SHP77 (cell line): Measurements from ENCODE around the gene GBA2.

Experiments
- DNase-seq, 2 experiments: peaks; one replicate each; lab custom pipeline; 2025; lab: John Stamatoyannopoulos, UW

The GBA2 gene

DNA sequence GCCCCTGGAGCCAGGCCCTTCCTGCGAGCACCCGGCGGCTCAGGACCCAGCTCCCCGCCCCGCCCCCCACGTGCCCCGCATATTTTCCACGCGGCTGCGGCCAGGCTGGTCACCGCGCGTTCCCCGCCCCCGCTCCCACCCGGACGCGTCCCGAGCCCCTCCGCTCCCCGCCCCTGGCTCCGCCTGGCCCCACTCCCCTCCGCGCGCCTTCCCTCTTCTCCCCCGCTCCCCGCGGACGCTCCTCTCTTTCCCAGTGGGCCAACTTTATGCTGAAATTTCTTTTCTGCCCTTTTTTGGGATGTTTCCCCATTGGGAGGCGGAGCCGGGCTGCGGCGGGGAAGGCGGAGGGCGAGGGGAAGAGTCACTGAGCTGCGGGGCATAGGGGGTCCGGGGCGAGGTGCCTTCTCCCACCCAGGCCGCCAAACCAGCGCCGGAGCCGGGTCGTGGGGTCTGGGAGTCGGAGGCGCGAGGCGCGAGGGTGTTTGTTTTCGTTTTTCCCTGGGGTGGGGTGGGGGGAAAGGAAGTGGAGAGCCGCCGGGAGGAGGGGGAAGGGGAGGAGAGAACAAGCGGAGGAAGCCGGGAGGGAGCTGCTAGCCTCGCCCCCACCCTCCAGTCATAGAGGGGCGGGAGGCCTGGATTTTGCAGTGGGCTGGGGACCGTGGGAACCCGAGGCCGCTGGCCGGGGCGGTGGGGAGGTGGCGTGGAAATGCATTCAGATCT, 58.3 kb downstream of the GBA2 start:
- peak in 1 of 2 experiments; percentile 6 for DNase-seq

DNA sequence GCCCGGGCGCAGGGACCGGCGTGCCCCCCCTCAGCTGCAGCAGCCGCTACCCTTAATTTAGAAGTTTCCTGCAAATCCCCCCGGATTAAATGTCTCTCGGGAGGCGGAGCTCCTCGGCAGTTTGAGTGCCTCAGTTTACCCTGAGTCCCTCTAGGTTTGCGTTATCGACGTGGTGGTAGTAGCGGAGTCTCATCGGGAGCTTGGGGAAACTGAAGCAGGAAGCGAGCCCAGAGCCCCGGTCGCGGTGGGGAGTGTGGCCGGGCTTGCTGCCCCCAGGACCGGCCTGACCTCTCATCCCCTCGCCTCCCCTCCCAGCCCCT, 58.8 kb downstream of the GBA2 start:
- no peak for DNase-seq

DNA sequence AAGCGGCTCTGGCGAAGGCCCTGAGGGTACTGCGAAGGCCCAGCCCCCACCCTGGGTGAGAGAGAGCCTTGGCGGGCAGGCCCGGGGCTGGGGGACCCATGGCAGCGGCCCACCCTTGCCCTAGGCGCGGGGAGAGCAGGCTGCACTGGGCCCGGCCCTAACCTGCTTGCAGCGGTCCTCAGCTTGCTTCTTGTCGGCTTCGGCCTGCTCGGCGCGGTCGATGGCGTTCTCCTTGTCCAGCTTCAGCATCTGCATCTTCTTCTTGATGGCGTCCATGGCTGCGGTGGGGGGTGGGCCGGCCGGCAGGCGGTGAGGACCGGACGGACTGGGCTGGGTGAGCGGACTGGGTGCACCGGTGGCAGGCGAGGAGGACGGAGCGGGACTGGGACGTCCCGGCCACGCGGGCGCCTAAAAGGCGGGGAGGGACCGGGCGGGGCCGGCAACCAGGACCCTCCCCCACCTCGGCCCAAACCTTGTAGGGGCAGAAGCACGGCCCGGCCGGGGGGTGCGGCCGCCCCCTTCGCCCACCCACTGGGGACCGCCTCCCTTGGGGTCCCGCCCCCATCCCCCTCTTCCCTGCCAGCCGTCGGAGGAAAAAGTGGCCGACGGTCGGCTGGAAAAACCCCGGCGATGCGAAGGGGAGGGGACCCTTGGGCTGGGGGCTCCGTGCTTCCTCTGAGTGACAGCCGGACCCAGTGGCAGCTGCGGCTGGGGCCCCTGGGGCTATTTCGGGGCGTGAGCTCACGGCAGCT, 59.3 kb downstream of the GBA2 start, which contains the start of gene TPM2:
Gene TPM2 (minus strand): TSS at position 384 of the 752 bp plus-strand sequence. CDS start 108 bp downstream, at position 276.
- DNase-seq: no peak

DNA sequence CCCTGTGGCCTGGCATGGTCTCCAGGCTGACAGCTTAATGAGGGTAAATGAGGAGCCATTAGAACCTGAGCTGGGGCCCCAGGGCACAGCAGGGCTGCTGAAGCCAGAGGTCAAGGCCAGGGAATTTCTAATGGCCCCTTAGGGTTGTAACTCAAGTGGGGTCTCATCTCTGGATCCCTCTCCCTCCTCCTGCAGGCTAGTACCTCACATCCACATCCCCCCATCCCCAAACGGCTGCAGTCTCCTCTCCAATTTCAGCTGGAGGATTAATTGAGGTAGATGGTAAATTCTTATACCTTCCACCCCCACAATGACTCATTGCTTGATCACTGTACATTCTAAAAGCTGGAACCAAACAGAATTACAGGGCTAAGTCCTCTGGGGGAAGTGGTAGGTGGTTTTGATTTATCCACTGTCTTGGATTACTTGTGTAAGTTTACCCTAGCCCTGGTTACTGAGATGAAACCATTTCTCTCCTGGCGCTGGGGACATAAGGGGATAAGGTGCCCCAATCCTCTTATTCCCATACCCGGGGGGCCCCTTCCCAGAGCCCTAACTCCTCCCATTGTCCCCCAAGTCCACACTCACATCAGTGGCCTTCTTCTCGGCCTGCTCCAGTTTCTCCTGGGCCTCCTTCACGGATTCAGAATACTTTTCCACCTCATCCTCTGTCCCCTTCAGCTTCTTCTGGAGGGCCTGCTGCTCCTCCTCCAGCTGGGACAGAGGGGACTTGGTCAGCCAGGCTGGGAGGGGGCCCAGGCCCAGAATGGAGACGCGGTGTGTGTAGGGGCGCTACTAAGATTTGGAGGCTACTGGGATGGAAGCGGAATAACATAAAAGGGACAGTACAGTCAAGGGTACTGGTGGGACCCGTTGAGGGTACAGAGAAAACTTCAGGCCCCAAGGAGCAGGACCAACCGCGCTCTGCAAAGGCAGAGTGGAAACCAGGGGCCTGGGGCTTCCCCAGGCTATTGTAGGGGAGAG, 60.2 kb downstream of the GBA2 start:
- no peak for DNase-seq

DNA sequence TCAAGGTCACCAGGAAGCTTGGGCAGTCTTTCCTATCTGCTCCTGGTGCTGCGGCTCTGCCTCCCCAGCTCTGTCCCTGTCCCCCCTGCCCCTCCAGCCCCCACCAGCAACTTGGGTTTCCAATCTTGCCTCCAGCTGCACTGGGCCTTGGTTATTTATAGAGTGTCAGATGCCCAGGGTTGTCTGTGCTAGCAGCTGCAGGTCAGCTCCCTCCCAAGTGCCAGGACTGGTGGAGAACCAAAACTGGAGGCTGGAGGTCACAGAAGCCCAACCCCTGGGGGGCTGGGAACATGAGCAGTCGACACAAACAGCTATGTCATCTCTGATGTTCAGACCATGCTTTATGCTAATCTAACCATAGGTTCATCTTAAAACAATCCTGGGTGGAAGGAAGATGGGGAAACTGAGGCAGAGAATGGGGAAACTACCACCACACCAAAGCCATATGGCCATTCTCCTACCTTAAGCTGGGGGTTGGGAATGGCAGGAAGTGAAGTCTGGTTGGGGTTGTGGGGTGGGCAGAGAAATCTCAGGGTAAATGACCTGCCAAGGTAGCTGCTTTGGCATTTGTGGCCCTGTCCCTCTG, 61.0 kb downstream of the GBA2 start:
- no peak for DNase-seq

DNA sequence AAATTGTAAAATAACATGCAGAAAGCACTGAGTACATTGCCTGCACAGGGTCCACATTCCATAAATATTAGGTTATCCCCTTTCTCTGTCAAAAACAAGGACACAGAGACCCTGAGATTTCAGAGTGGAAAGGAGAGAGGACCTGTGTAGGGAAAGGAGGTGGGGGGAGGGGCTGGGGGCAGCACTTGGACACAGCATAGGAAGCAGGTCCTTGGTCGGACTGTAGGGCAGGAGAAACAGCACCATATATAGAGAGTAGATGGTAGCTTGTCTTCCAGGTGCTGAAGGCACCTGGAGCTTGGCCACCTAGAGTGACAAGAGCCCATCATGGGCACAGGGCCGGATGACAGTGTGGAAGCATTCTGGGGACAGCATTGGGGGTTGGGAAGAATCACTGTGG, 61.7 kb downstream of the GBA2 start:
- DNase-seq: no peak
